Neural cell (in vitro differentiated cells): Measurements from ENCODE around the gene INVS. TPM values are rescaled to one million over a fixed set of nuclear protein-coding genes. Genes with fewer than 3 reads are reported as not detected.

Source experiments
- H2AFZ ChIP-seq: fragments of 200-600, 300-800 bp; sonication (generic), shearing (Covaris generic); 2 replicates; pipeline ENCODE4 v1.6.0; 2014; ENCODE audit warnings: low read depth, mild to moderate bottlenecking, antibody characterized with exemption, low read length, moderate library complexity
- H3F3A ChIP-seq: fragments of 200-600 bp; shearing (Covaris generic); 2 replicates; pipeline ENCODE4 v1.6.1; 2016; ENCODE audit warnings: mild to moderate bottlenecking, moderate library complexity, mixed read lengths, antibody characterized with exemption, low read length; ENCODE audit not compliant: insufficient read depth, poor library complexity, severe bottlenecking
- H3K27ac ChIP-seq: fragments of 200-600, 300-800 bp; sonication (generic), shearing (Covaris generic); 2 replicates; pipeline ENCODE4 v1.5.1; 2014; ENCODE audit warnings: mild to moderate bottlenecking, low read length, moderate library complexity
- H3K27me3 ChIP-seq: fragments of 300-800, 200-600 bp; sonication (generic), shearing (Covaris generic); 2 replicates; pipeline ENCODE4 v1.6.0; 2014; ENCODE audit warnings: mild to moderate bottlenecking, low read depth, low read length, moderate library complexity; ENCODE audit not compliant: insufficient read depth
- H3K36me3 ChIP-seq: fragments of 300-800, 200-600 bp; sonication (generic), shearing (Covaris generic); 2 replicates; pipeline ENCODE4 v1.5.1; 2014; ENCODE audit warnings: mild to moderate bottlenecking, antibody characterized with exemption, low read length, moderate library complexity; ENCODE audit not compliant: insufficient read depth
- H3K4me2 ChIP-seq: fragments of 300-800, 200-600 bp; sonication (generic), shearing (Covaris generic); 2 replicates; pipeline ENCODE4 v1.6.0; 2014; ENCODE audit warnings: mild to moderate bottlenecking, low read length
- H3K4me3 ChIP-seq: fragments of 300-800, 200-600 bp; sonication (generic), shearing (Covaris generic); 2 replicates; pipeline ENCODE4 v1.5.1; 2014; ENCODE audit warnings: mild to moderate bottlenecking, low read length, moderate library complexity
- H3K79me2 ChIP-seq: fragments of 200-600 bp; shearing (Covaris generic); replicated peaks from 2 replicates; pipeline ENCODE4 v1.6.0; 2014; ENCODE audit warnings: mild to moderate bottlenecking, low read length, moderate library complexity; ENCODE audit not compliant: insufficient read depth
- H3K9ac ChIP-seq: fragments of 300-800, 200-600 bp; sonication (generic), shearing (Covaris generic); 2 replicates; pipeline ENCODE4 v1.6.1; 2016; ENCODE audit warnings: mild to moderate bottlenecking, low read length, mixed read lengths
- H3K9me2 ChIP-seq: fragments of 200-600 bp; shearing (Covaris generic); 2 replicates; pipeline ENCODE4 v1.6.1; 2016; ENCODE audit warnings: mild to moderate bottlenecking, low read length, mixed read lengths; ENCODE audit not compliant: insufficient read depth
- H3K9me3 ChIP-seq: fragments of 200-600, 300-800 bp; sonication (generic), shearing (Covaris generic); 2 replicates; pipeline ENCODE4 v1.6.1; 2016; ENCODE audit warnings: mild to moderate bottlenecking, mixed run types, low read length, moderate library complexity, mixed read lengths
- H4K20me1 ChIP-seq: fragments of 200-600 bp; shearing (Covaris generic); 2 replicates; pipeline ENCODE4 v1.6.1; 2016; ENCODE audit warnings: mild to moderate bottlenecking, mixed run types; ENCODE audit not compliant: insufficient read depth
- CTCF ChIP-seq: fragments of 450-650 bp; IDR thresholded peaks from 2 replicates; pipeline ENCODE4 v1.5.1; 2014; ENCODE audit warnings: antibody characterized with exemption, mild to moderate bottlenecking, moderate library complexity; ENCODE audit not compliant: poor library complexity, severe bottlenecking
- EP300 ChIP-seq: fragments of 450-650 bp; conservative IDR thresholded peaks from 2 replicates; pipeline ENCODE4 v1.6.1; 2014; ENCODE audit warnings: antibody characterized with exemption, mild to moderate bottlenecking, moderate library complexity; ENCODE audit not compliant: poor library complexity, severe bottlenecking
- EZH2 ChIP-seq: fragments of 200-600, 300-800 bp; shearing (Covaris generic), sonication (generic); IDR thresholded peaks from 2 replicates; pipeline ENCODE4 v1.6.1; 2014; ENCODE audit warnings: antibody characterized with exemption, low read length, borderline replicate concordance, mild to moderate bottlenecking; ENCODE audit not compliant: insufficient read depth, poor library complexity, severe bottlenecking
- MXI1 ChIP-seq: fragments of 450-650 bp; conservative IDR thresholded peaks from 2 replicates; pipeline ENCODE4 v1.6.1; 2014; ENCODE audit warnings: antibody characterized with exemption, mild to moderate bottlenecking; ENCODE audit not compliant: poor library complexity, severe bottlenecking
- POLR2AphosphoS5 ChIP-seq: IDR thresholded peaks from 2 replicates; pipeline ENCODE4 v1.6.1; 2012
- RAD21 ChIP-seq: fragments of 450-650 bp; conservative IDR thresholded peaks from 2 replicates; pipeline ENCODE4 v1.6.1; 2014; ENCODE audit warnings: antibody characterized with exemption, mild to moderate bottlenecking, moderate library complexity
- SMC3 ChIP-seq: fragments of 450-650 bp; conservative IDR thresholded peaks from 2 replicates; pipeline ENCODE4 v1.6.1; 2014; ENCODE audit warnings: antibody characterized with exemption, mild to moderate bottlenecking, moderate library complexity; ENCODE audit not compliant: poor library complexity
- TAF1 ChIP-seq: IDR thresholded peaks from 2 replicates; pipeline ENCODE4 v1.6.1; 2012; ENCODE audit warnings: low read depth
- polyA plus RNA-seq: library from polyadenylated mRNA; depleted of rRNA; stranded (reverse); fragments of >200 nt; gene quantifications from 2 replicates; pipeline ENCODE4 v1.2.3, GENCODE V29; 2014
- TF ChIP-seq, protein P1 (sequence below): IDR thresholded peaks from 2 replicates; pipeline ENCODE4 v1.6.1; 2012; ENCODE audit warnings: borderline replicate concordance

The INVS gene
- polyA plus RNA-seq, 1 donor from 2014 or later, result 11.3 TPM

GRCh38 chr9:100277166-100277979 lies 178.3 kb downstream of the INVS start:
- Histone ChIP-seq H4K20me1 (no peaks in the 10 kb centered on the region), H3K9me3 (no peaks in the 10 kb centered on the region), H3K79me2 (no peaks in the 10 kb centered on the region), H3K27me3 (no peaks in the 10 kb centered on the region), H3K4me3 (no peak overlapping the region), H3K9ac (no peak overlapping the region), H3K27ac (no peak overlapping the region), H3K36me3 (no peaks in the 10 kb centered on the region), H3K4me2 (no peak overlapping the region), H3F3A (no peaks in the 10 kb centered on the region), H3K9me2 (no peaks in the 10 kb centered on the region), H2AFZ (no peak overlapping the region)
- TF ChIP-seq TAF1 (no peak), CTCF (no peak), POLR2AphosphoS5 (no peak), EZH2 (no peak), MXI1 (no peak), SMC3 (no peak), RAD21 (no peak), EP300 (no peak)
- TF ChIP-seq, protein P1, sequence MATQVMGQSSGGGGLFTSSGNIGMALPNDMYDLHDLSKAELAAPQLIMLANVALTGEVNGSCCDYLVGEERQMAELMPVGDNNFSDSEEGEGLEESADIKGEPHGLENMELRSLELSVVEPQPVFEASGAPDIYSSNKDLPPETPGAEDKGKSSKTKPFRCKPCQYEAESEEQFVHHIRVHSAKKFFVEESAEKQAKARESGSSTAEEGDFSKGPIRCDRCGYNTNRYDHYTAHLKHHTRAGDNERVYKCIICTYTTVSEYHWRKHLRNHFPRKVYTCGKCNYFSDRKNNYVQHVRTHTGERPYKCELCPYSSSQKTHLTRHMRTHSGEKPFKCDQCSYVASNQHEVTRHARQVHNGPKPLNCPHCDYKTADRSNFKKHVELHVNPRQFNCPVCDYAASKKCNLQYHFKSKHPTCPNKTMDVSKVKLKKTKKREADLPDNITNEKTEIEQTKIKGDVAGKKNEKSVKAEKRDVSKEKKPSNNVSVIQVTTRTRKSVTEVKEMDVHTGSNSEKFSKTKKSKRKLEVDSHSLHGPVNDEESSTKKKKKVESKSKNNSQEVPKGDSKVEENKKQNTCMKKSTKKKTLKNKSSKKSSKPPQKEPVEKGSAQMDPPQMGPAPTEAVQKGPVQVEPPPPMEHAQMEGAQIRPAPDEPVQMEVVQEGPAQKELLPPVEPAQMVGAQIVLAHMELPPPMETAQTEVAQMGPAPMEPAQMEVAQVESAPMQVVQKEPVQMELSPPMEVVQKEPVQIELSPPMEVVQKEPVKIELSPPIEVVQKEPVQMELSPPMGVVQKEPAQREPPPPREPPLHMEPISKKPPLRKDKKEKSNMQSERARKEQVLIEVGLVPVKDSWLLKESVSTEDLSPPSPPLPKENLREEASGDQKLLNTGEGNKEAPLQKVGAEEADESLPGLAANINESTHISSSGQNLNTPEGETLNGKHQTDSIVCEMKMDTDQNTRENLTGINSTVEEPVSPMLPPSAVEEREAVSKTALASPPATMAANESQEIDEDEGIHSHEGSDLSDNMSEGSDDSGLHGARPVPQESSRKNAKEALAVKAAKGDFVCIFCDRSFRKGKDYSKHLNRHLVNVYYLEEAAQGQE, result no peak

DNA sequence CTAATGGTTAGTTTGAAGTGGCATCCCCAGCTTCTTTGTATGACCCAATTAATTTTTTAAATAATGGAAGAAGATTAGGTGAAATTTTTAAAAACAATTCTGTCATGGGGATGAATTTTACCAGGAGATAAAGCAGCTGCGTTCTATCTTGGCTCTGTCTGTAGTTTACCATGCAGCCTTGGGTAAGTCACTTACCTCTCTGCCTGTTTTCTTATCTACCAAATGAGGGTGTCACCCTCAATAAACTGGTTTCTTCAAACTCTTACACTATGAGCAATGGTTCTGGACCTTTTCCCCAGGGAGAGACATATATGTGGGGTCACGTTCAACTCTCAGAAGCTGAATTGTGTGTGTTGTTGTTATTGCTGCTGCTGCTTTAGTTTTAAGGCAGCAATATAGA lies 182.0 kb downstream of the INVS start:
- H3K27ac ChIP-seq, result no peak overlapping the region
- no peaks in the 10 kb centered on the region for H4K20me1 ChIP-seq
- no peaks in the 10 kb centered on the region for H3K79me2 ChIP-seq
- no peaks in the 10 kb centered on the region for H3K27me3 ChIP-seq
- no peak overlapping the region for H3K4me3 ChIP-seq
- H3K4me2 ChIP-seq, result no peak overlapping the region
- H3F3A ChIP-seq, result no peaks in the 10 kb centered on the region
- no peak for TF ChIP-seq POLR2AphosphoS5
- no peak for TF ChIP-seq MXI1
- no peak for TF ChIP-seq RAD21
- TF ChIP-seq, protein P1, result no peak
- TF ChIP-seq TAF1, result no peak
- no peak for TF ChIP-seq CTCF
- TF ChIP-seq EP300, result no peak
- TF ChIP-seq EZH2, result no peak
- no peak for TF ChIP-seq SMC3
- no peak overlapping the region for H3K9ac ChIP-seq
- no peak overlapping the region for H2AFZ ChIP-seq
- H3K36me3 ChIP-seq, result peaks cover 8% of the 10 kb centered on the region
- no peaks in the 10 kb centered on the region for H3K9me2 ChIP-seq
- peaks cover 6% of the 10 kb centered on the region for H3K9me3 ChIP-seq
